GM12891 (cell line): ENCODE data around the gene PITPNM1.

Experiments
- POLR2A ChIP-seq: IDR thresholded peaks from 2 replicates; pipeline ENCODE4 v1.6.1; 2011; ENCODE audit warnings: low read depth, low read length, control low read depth
- POLR2AphosphoS5 ChIP-seq: IDR thresholded peaks from 2 replicates; pipeline ENCODE4 v1.6.1; 2011; ENCODE audit warnings: low read depth, low read length, control low read depth
- SPI1 ChIP-seq: IDR thresholded peaks from 2 replicates; pipeline ENCODE4 v1.6.1; 2011; ENCODE audit warnings: low read depth, low read length, control low read depth
- TAF1 ChIP-seq: IDR thresholded peaks from 2 replicates; pipeline ENCODE4 v1.6.1; 2011; ENCODE audit warnings: low read depth, low read length, control low read depth

DNA sequence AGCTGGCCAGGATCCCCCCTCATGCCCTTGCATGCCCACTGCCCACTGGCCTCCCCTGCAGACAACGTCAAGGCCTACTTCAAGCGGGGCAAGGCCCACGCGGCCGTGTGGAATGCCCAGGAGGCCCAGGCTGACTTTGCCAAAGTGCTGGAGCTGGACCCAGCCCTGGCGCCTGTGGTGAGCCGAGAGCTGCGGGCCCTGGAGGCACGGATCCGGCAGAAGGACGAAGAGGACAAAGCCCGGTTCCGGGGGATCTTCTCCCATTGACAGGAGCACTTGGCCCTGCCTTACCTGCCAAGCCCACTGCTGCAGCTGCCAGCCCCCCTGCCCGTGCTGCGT is 14.5 kb downstream of the PITPNM1 start:
- no peak for TF ChIP-seq POLR2A
- TF ChIP-seq POLR2AphosphoS5: no peak
- TF ChIP-seq TAF1: no peak
- TF ChIP-seq SPI1: no peak
